Liver (tissue), 3 donors: ENCODE data around the gene PALLD.

Experiments used
- MAX ChIP-seq: IDR thresholded peaks from 2 replicates; pipeline ENCODE4 v1.6.1; 2016; ENCODE audit warnings: antibody characterized with exemption
- SP1 ChIP-seq: IDR thresholded peaks from 2 replicates; pipeline ENCODE4 v1.6.1; 2018; ENCODE audit warnings: antibody characterized with exemption, mild to moderate bottlenecking
- TAF1 ChIP-seq: conservative IDR thresholded peaks from 2 replicates; pipeline ENCODE4 v1.6.1; 2016; ENCODE audit warnings: antibody characterized with exemption, mild to moderate bottlenecking
- YY1 ChIP-seq: IDR thresholded peaks from 2 replicates; pipeline ENCODE4 v1.6.1; 2016; ENCODE audit warnings: antibody characterized with exemption, mild to moderate bottlenecking
- TF ChIP-seq, protein P1 (sequence below): fragments of 150-350 bp; IDR thresholded peaks from 2 replicates; pipeline ENCODE4 v1.5.1; 2017; ENCODE audit warnings: improper control_type of control experiment, low read depth, low read length; ENCODE audit not compliant: missing input control
- TF ChIP-seq, protein P2 (sequence below): IDR thresholded peaks from 2 replicates; pipeline ENCODE4 v1.6.1; 2016; ENCODE audit warnings: antibody characterized with exemption
- donor health status: healthy.
- donor health status: healthy.

DNA sequence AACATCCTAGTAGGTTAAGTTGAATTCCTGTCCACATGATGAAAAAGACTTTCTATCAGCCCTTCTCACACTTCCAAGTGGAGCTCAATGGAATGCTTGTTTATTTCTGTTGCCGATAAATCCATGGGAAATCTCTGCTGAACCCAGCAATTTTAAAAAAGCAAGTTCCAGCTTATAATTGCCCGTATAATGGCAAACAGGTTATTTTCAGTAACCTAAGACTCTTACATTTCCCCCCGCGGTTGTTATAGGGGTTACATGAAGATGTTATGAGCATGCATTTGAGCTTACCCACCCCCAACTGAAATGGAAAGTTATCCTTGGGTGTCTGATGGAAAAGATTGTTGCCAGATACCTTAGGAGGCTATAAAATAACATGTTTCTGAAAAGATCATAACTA is 136.2 kb downstream of the PALLD start:
- TF ChIP-seq MAX, result no peak
- no peak for TF ChIP-seq YY1
- TF ChIP-seq, protein P1, sequence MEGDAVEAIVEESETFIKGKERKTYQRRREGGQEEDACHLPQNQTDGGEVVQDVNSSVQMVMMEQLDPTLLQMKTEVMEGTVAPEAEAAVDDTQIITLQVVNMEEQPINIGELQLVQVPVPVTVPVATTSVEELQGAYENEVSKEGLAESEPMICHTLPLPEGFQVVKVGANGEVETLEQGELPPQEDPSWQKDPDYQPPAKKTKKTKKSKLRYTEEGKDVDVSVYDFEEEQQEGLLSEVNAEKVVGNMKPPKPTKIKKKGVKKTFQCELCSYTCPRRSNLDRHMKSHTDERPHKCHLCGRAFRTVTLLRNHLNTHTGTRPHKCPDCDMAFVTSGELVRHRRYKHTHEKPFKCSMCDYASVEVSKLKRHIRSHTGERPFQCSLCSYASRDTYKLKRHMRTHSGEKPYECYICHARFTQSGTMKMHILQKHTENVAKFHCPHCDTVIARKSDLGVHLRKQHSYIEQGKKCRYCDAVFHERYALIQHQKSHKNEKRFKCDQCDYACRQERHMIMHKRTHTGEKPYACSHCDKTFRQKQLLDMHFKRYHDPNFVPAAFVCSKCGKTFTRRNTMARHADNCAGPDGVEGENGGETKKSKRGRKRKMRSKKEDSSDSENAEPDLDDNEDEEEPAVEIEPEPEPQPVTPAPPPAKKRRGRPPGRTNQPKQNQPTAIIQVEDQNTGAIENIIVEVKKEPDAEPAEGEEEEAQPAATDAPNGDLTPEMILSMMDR, result no peak
- no peak for TF ChIP-seq TAF1
- TF ChIP-seq, protein P2, sequence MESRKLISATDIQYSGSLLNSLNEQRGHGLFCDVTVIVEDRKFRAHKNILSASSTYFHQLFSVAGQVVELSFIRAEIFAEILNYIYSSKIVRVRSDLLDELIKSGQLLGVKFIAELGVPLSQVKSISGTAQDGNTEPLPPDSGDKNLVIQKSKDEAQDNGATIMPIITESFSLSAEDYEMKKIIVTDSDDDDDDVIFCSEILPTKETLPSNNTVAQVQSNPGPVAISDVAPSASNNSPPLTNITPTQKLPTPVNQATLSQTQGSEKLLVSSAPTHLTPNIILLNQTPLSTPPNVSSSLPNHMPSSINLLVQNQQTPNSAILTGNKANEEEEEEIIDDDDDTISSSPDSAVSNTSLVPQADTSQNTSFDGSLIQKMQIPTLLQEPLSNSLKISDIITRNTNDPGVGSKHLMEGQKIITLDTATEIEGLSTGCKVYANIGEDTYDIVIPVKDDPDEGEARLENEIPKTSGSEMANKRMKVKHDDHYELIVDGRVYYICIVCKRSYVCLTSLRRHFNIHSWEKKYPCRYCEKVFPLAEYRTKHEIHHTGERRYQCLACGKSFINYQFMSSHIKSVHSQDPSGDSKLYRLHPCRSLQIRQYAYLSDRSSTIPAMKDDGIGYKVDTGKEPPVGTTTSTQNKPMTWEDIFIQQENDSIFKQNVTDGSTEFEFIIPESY, result no peak
- TF ChIP-seq SP1, result no peak
